SK-N-SH (cell line): Measurements from ENCODE around the gene CLEC20A. TPM values are rescaled to one million over a fixed set of nuclear protein-coding genes. Genes with fewer than 3 reads are reported as not detected.

ENCODE experiments used
- CTCF ChIA-PET: fragments of 300-600, 350-600 bp; formaldehyde crosslinking; extraction: SDS; loops from one replicate; lab custom pipeline; 2021; lab: Yijun Ruan, JAX
- POLR2A ChIA-PET: fragments of 350-600 bp; sonication (Branson Sonifier 250); formaldehyde crosslinking; extraction: SDS; loops from one replicate; lab custom pipeline; 2020; ENCODE audit warnings: antibody characterized with exemption, inconsistent platforms; lab: Yijun Ruan, JAX
- DNase-seq: peaks from one replicate; pipeline ENCODE4 v3.0.0; 2012
- H2AFZ ChIP-seq: fragments of 200-600 bp; sonication (generic); 2 replicates; pipeline ENCODE4 v1.8.1; 2016; ENCODE audit warnings: antibody characterized with exemption, mild to moderate bottlenecking, low read depth
- H3F3A ChIP-seq: fragments of 200-600 bp; sonication (generic); replicated peaks from 2 replicates; pipeline ENCODE3; 2016; ENCODE audit warnings: antibody characterized with exemption, mild to moderate bottlenecking; ENCODE audit not compliant: insufficient read depth
- H3K27ac ChIP-seq, 2 experiments: fragments of 200-500 bp in 1 of 2; fragments of 200-600 bp in 1 of 2; sonication (Bioruptor generic) in 1 of 2; sonication (generic), shearing (Covaris generic) in 1 of 2; 2 replicates each; pipeline versions ENCODE4 v1.5.1 to v1.6.1; 2014 to 2016; ENCODE audit warnings: low read depth in 2 of 2, inconsistent platforms in 1 of 2, low read length in 1 of 2, mild to moderate bottlenecking in 1 of 2, mixed read lengths in 1 of 2
- H3K27me3 ChIP-seq: fragments of 200-600 bp; sonication (generic), shearing (Covaris generic); 2 replicates; pipeline ENCODE4 v1.6.1; 2016; ENCODE audit warnings: mixed run types; ENCODE audit not compliant: insufficient read depth
- H3K36me3 ChIP-seq, 2 experiments: fragments of 200-500 bp in 1 of 2; fragments of 200-600 bp in 1 of 2; sonication (Bioruptor generic) in 1 of 2; sonication (generic) in 1 of 2; replicated peaks in 1 of 2; 2 replicates each; pipeline versions ENCODE3 to v1.5.1; 2014 to 2016; ENCODE audit warnings: low read length in 1 of 2, mild to moderate bottlenecking in 1 of 2; ENCODE audit not compliant: insufficient read depth in 2 of 2, control insufficient read depth in 1 of 2
- H3K4me1 ChIP-seq, 2 experiments: fragments of 200-500 bp in 1 of 2; fragments of 200-600 bp in 1 of 2; sonication (Bioruptor generic) in 1 of 2; sonication (generic), shearing (Covaris generic) in 1 of 2; 2 replicates each; pipeline versions ENCODE4 v1.5.1 to v1.6.1; 2014 to 2016; ENCODE audit warnings: low read depth in 1 of 2, low read length in 1 of 2, mixed run types in 1 of 2; ENCODE audit not compliant: insufficient read depth in 2 of 2, control insufficient read depth in 1 of 2
- H3K4me2 ChIP-seq: fragments of 200-600 bp; sonication (generic), shearing (Covaris generic); 2 replicates; pipeline ENCODE4 v1.6.1; 2017; ENCODE audit warnings: mixed run types
- H3K4me3 ChIP-seq, 2 experiments: fragments of 200-500 bp in 1 of 2; fragments of 200-600 bp in 1 of 2; sonication (Bioruptor generic) in 1 of 2; sonication (generic), shearing (Covaris generic) in 1 of 2; 2 replicates each; pipeline versions ENCODE4 v1.5.1 to v1.8.1; 2014 to 2016; ENCODE audit warnings: low read depth in 2 of 2, inconsistent platforms in 1 of 2, low read length in 1 of 2, mild to moderate bottlenecking in 1 of 2, mixed read lengths in 1 of 2, moderate library complexity in 1 of 2
- H3K79me2 ChIP-seq: fragments of 200-600 bp; sonication (generic); 2 replicates; pipeline ENCODE4 v1.8.1; 2017; ENCODE audit warnings: mild to moderate bottlenecking; ENCODE audit not compliant: insufficient read depth
- H3K9ac ChIP-seq: fragments of 200-600 bp; sonication (generic); 2 replicates; pipeline ENCODE4 v1.6.1; 2017; ENCODE audit warnings: mixed run types
- H3K9me2 ChIP-seq: fragments of 200-600 bp; sonication (generic); 2 replicates; pipeline ENCODE4 v1.6.1; 2017; ENCODE audit warnings: mixed run types
- H3K9me3 ChIP-seq: fragments of 200-600 bp; sonication (generic); 2 replicates; pipeline ENCODE4 v1.6.1; 2017; ENCODE audit warnings: mixed run types, mild to moderate bottlenecking, moderate library complexity
- H4K20me1 ChIP-seq: fragments of 200-600 bp; sonication (generic); 2 replicates; pipeline ENCODE4 v1.6.1; 2017; ENCODE audit warnings: mild to moderate bottlenecking, mixed run types; ENCODE audit not compliant: insufficient read depth
- CHD2 ChIP-seq: fragments of 150-350 bp; IDR thresholded peaks from 2 replicates; pipeline ENCODE4 v1.6.1; 2018; ENCODE audit warnings: low read length; ENCODE audit not compliant: partially characterized antibody
- ELF1 ChIP-seq: IDR thresholded peaks from 2 replicates; pipeline ENCODE4 v1.4.0; 2012
- EP300 ChIP-seq, 2 experiments: IDR thresholded peaks; 2 replicates each; pipeline versions ENCODE4 v1.4.0 to v1.6.1; 2012; ENCODE audit warnings: borderline replicate concordance in 1 of 2, low read depth in 1 of 2, low read length in 1 of 2
- EZH2phosphoT487 ChIP-seq: fragments of 200-600 bp; sonication (generic); IDR thresholded peaks from 2 replicates; pipeline ENCODE4 v1.6.1; 2017; ENCODE audit warnings: low read depth, mixed run types, mild to moderate bottlenecking, antibody characterized with exemption, moderate library complexity, borderline replicate concordance
- FOXM1 ChIP-seq: IDR thresholded peaks from 2 replicates; pipeline ENCODE4 v1.4.0; 2012; ENCODE audit warnings: low read depth, mild to moderate bottlenecking
- GABPA ChIP-seq: IDR thresholded peaks from 2 replicates; pipeline ENCODE4 v1.4.0; 2012; ENCODE audit warnings: low read depth, mild to moderate bottlenecking
- NRF1 ChIP-seq: IDR thresholded peaks from 2 replicates; pipeline ENCODE4 v1.6.1; 2012; ENCODE audit warnings: low read depth, mild to moderate bottlenecking, low read length
- TAF1 ChIP-seq: IDR thresholded peaks from 2 replicates; pipeline ENCODE4 v1.6.1; 2012; ENCODE audit warnings: low read depth, mild to moderate bottlenecking, low read length, moderate library complexity, borderline replicate concordance
- YY1 ChIP-seq: IDR thresholded peaks from 2 replicates; pipeline ENCODE4 v1.4.0; 2012; ENCODE audit warnings: low read depth, mild to moderate bottlenecking
- WGBS: methylation state at CpG from one replicate; pipeline ENCODE4 v1.1.6; 2017; ENCODE audit warnings: low lambda C conversion rate; 5-methylcytosine and 5-hydroxymethylcytosine counted together
- polyA plus RNA-seq, 3 experiments: library from polyadenylated mRNA; depleted of rRNA; stranded (reverse); fragments of >200 nt; gene quantifications; 2 replicates each; pipeline ENCODE4 v1.2.3, GENCODE V29; 2012
- TF ChIP-seq, protein P1 (sequence below): fragments of 150-350 bp; IDR thresholded peaks from 2 replicates; pipeline ENCODE4 v1.6.1; 2017; ENCODE audit warnings: antibody characterized with exemption, low read length, low read depth, borderline replicate concordance
- TF ChIP-seq, protein P2 (sequence below): IDR thresholded peaks from 2 replicates; pipeline ENCODE4 v1.4.0; 2012; ENCODE audit warnings: low read depth, borderline replicate concordance
- TF ChIP-seq, protein P3 (sequence below): fragments of 200-600 bp; sonication (generic); IDR thresholded peaks from 2 replicates; pipeline ENCODE4 v1.6.1; 2017; ENCODE audit warnings: antibody characterized with exemption, mild to moderate bottlenecking, moderate library complexity
- TF ChIP-seq, protein P4 (sequence below): IDR thresholded peaks from 2 replicates; pipeline ENCODE4 v1.4.0; 2012; ENCODE audit warnings: low read depth
- TF ChIP-seq, protein P5 (sequence below): IDR thresholded peaks from 2 replicates; pipeline ENCODE4 v1.4.0; 2012; ENCODE audit warnings: low read depth, borderline replicate concordance
- TF ChIP-seq, protein P6 (sequence below): IDR thresholded peaks from 2 replicates; pipeline ENCODE4; 2012
- TF ChIP-seq, protein P7 (sequence below): IDR thresholded peaks from 2 replicates; pipeline ENCODE4 v1.6.1; 2012; ENCODE audit warnings: mild to moderate bottlenecking, low read depth, low read length, moderate library complexity

CLEC20A gene
- polyA plus RNA-seq, 1 of the 3 experiments (the other 2 are of a cell fraction), result not detected

DNA sequence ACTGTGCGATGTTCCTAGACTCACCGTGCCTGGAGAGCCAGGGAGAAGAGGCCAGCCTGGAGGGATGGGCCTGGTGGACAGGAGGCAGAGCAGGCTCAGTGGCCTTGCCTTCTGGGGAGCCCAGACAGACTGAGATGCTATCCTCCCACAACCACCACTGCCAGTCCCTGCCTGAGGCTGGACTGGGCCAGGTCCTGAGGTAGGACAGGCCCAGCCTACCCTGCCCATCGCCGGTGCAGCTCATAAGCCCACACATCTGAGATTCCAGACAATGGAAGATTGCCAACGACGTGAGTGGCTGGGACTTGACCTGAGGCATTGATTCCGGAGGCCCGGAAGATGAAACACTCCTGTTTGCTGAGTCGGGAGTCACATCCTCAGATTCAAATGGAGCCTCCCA is 5.8 kb downstream of the CLEC20A start:
- ChIA-PET CTCF (interaction anchor here (2.5 kb wide), 1 partner anchor 10 kb away, joined by 14 read pairs; no protein-coding TSS in a partner anchor), POLR2A (no interaction called here)
- no peak overlapping the region for H3K27ac ChIP-seq
- no peak overlapping the region for H3K4me2 ChIP-seq
- H3K9me3 ChIP-seq, result no peaks in the 10 kb centered on the region
- H4K20me1 ChIP-seq, result no peaks in the 10 kb centered on the region
- H3K9me2 ChIP-seq, result no peaks in the 10 kb centered on the region
- no peak overlapping the region for H3K4me3 ChIP-seq
- TF ChIP-seq, protein P1, sequence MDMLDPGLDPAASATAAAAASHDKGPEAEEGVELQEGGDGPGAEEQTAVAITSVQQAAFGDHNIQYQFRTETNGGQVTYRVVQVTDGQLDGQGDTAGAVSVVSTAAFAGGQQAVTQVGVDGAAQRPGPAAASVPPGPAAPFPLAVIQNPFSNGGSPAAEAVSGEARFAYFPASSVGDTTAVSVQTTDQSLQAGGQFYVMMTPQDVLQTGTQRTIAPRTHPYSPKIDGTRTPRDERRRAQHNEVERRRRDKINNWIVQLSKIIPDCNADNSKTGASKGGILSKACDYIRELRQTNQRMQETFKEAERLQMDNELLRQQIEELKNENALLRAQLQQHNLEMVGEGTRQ, result no peak
- no peak for TF ChIP-seq YY1
- TF ChIP-seq, protein P2, sequence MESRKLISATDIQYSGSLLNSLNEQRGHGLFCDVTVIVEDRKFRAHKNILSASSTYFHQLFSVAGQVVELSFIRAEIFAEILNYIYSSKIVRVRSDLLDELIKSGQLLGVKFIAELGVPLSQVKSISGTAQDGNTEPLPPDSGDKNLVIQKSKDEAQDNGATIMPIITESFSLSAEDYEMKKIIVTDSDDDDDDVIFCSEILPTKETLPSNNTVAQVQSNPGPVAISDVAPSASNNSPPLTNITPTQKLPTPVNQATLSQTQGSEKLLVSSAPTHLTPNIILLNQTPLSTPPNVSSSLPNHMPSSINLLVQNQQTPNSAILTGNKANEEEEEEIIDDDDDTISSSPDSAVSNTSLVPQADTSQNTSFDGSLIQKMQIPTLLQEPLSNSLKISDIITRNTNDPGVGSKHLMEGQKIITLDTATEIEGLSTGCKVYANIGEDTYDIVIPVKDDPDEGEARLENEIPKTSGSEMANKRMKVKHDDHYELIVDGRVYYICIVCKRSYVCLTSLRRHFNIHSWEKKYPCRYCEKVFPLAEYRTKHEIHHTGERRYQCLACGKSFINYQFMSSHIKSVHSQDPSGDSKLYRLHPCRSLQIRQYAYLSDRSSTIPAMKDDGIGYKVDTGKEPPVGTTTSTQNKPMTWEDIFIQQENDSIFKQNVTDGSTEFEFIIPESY, result no peak
- H3K36me3 ChIP-seq, result no peaks in the 10 kb centered on the region
- WGBS, result 76% methylated on average over 6 of the region's 9 CpGs
- DNase-seq, result no peak
- peaks cover 0 to 4% of the 10 kb centered on the region in 2 experiments; a peak in 1 of 4 replicates for H3K4me1 ChIP-seq
- no peak overlapping the region for H2AFZ ChIP-seq
- no peaks in the 10 kb centered on the region for H3K79me2 ChIP-seq
- no peaks in the 10 kb centered on the region for H3F3A ChIP-seq
- no peak overlapping the region for H3K9ac ChIP-seq
- no peaks in the 10 kb centered on the region for H3K27me3 ChIP-seq

DNA sequence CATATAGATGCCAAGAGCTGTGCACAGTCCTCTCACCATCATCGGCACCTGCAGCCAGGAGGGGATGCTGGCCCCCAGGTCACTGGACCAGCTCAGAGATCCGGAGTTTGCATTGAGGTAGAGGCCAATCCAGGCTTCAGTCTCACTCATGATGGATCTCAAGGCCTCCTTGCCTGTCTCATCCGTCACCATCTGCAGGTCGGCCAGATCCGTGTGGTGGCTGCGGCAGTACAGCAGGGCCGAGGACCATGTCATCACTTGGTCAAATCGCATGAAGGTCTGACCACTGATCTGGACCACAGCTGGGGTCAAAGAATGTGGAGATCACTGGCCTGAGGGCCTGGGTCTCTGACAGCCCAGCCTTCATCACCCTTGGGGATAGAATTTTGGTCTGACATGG is 6.6 kb downstream of the CLEC20A start:
- POLR2A ChIA-PET, result no interaction called here
- Histone ChIP-seq H3K4me2 (no peak overlapping the region), H3K27me3 (no peaks in the 10 kb centered on the region), H3K36me3 (no peaks in the 10 kb centered on the region), H4K20me1 (no peaks in the 10 kb centered on the region), H3K79me2 (no peaks in the 10 kb centered on the region), H3K9ac (no peak overlapping the region), H3K9me3 (no peaks in the 10 kb centered on the region), H3F3A (no peaks in the 10 kb centered on the region), H3K4me1 (peaks cover 0 to 4% of the 10 kb centered on the region in 2 experiments; a peak in 1 of 4 replicates), H3K27ac (no peak overlapping the region), H3K9me2 (no peaks in the 10 kb centered on the region), H3K4me3 (no peak overlapping the region), H2AFZ (no peak overlapping the region)
- CTCF ChIA-PET, result interaction anchor here (1.2 to 2.5 kb wide), 2 partner anchors 11 to 190 kb away, joined by 4 to 14 read pairs; no protein-coding TSS in a partner anchor
- WGBS, result 93% methylated on average over 8 of the region's 8 CpGs
- no peak for DNase-seq
- TF ChIP-seq, protein P3, sequence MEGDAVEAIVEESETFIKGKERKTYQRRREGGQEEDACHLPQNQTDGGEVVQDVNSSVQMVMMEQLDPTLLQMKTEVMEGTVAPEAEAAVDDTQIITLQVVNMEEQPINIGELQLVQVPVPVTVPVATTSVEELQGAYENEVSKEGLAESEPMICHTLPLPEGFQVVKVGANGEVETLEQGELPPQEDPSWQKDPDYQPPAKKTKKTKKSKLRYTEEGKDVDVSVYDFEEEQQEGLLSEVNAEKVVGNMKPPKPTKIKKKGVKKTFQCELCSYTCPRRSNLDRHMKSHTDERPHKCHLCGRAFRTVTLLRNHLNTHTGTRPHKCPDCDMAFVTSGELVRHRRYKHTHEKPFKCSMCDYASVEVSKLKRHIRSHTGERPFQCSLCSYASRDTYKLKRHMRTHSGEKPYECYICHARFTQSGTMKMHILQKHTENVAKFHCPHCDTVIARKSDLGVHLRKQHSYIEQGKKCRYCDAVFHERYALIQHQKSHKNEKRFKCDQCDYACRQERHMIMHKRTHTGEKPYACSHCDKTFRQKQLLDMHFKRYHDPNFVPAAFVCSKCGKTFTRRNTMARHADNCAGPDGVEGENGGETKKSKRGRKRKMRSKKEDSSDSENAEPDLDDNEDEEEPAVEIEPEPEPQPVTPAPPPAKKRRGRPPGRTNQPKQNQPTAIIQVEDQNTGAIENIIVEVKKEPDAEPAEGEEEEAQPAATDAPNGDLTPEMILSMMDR, result no peak
- TF ChIP-seq FOXM1 (no peak), YY1 (no peak), TAF1 (no peak), ELF1 (no peak), GABPA (no peak), CHD2 (no peak), EP300 (IDR thresholded peaks at IDR 0.05; ENCODE audit: borderline replicate concordance in 1 of 2, low read depth in 1 of 2, low read length in 1 of 2) (no peak), NRF1 (no peak), EZH2phosphoT487 (no peak)
- TF ChIP-seq, protein P4, sequence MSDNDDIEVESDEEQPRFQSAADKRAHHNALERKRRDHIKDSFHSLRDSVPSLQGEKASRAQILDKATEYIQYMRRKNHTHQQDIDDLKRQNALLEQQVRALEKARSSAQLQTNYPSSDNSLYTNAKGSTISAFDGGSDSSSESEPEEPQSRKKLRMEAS, result no peak
- TF ChIP-seq, protein P5, sequence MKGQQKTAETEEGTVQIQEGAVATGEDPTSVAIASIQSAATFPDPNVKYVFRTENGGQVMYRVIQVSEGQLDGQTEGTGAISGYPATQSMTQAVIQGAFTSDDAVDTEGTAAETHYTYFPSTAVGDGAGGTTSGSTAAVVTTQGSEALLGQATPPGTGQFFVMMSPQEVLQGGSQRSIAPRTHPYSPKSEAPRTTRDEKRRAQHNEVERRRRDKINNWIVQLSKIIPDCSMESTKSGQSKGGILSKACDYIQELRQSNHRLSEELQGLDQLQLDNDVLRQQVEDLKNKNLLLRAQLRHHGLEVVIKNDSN, result no peak
- TF ChIP-seq, protein P6, sequence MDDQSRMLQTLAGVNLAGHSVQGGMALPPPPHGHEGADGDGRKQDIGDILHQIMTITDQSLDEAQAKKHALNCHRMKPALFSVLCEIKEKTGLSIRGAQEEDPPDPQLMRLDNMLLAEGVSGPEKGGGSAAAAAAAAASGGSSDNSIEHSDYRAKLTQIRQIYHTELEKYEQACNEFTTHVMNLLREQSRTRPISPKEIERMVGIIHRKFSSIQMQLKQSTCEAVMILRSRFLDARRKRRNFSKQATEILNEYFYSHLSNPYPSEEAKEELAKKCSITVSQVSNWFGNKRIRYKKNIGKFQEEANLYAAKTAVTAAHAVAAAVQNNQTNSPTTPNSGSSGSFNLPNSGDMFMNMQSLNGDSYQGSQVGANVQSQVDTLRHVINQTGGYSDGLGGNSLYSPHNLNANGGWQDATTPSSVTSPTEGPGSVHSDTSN, result no peak
- TF ChIP-seq, protein P7, sequence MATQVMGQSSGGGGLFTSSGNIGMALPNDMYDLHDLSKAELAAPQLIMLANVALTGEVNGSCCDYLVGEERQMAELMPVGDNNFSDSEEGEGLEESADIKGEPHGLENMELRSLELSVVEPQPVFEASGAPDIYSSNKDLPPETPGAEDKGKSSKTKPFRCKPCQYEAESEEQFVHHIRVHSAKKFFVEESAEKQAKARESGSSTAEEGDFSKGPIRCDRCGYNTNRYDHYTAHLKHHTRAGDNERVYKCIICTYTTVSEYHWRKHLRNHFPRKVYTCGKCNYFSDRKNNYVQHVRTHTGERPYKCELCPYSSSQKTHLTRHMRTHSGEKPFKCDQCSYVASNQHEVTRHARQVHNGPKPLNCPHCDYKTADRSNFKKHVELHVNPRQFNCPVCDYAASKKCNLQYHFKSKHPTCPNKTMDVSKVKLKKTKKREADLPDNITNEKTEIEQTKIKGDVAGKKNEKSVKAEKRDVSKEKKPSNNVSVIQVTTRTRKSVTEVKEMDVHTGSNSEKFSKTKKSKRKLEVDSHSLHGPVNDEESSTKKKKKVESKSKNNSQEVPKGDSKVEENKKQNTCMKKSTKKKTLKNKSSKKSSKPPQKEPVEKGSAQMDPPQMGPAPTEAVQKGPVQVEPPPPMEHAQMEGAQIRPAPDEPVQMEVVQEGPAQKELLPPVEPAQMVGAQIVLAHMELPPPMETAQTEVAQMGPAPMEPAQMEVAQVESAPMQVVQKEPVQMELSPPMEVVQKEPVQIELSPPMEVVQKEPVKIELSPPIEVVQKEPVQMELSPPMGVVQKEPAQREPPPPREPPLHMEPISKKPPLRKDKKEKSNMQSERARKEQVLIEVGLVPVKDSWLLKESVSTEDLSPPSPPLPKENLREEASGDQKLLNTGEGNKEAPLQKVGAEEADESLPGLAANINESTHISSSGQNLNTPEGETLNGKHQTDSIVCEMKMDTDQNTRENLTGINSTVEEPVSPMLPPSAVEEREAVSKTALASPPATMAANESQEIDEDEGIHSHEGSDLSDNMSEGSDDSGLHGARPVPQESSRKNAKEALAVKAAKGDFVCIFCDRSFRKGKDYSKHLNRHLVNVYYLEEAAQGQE, result no peak
